DOHH2 (cell line): ENCODE data around the gene TGM3.

ENCODE experiments used
- H3F3A ChIP-seq: fragments of 200-600 bp; sonication (generic), shearing (Covaris generic); 2 replicates; pipeline ENCODE4 v1.6.0; 2016; ENCODE audit warnings: antibody characterized with exemption, mild to moderate bottlenecking; ENCODE audit not compliant: control insufficient read depth, insufficient read depth
- H3K27ac ChIP-seq: fragments of 200-600 bp; sonication (generic); 2 replicates; pipeline ENCODE4 v1.5.1; 2014; ENCODE audit warnings: low read depth, mild to moderate bottlenecking, low read length, moderate library complexity
- H3K27me3 ChIP-seq: fragments of 200-600 bp; sonication (generic); 2 replicates; pipeline ENCODE4 v1.6.1; 2014; ENCODE audit warnings: mild to moderate bottlenecking, low read length, mixed read lengths; ENCODE audit not compliant: control insufficient read depth
- H3K36me3 ChIP-seq: fragments of 200-600 bp; sonication (generic); 2 replicates; pipeline ENCODE4 v1.6.1; 2014; ENCODE audit warnings: mild to moderate bottlenecking, low read length, moderate library complexity, mixed read lengths; ENCODE audit not compliant: control insufficient read depth
- H3K4me1 ChIP-seq: fragments of 200-600 bp; sonication (generic); 2 replicates; pipeline ENCODE4 v1.6.1; 2014; ENCODE audit warnings: mild to moderate bottlenecking, low read length, mixed read lengths; ENCODE audit not compliant: control insufficient read depth
- H3K4me2 ChIP-seq: fragments of 200-600 bp; sonication (generic); 2 replicates; pipeline ENCODE4 v1.6.0; 2014; ENCODE audit warnings: mild to moderate bottlenecking, low read length, moderate library complexity
- H3K4me3 ChIP-seq: fragments of 200-600 bp; sonication (generic); 2 replicates; pipeline ENCODE4 v1.5.1; 2014; ENCODE audit warnings: mild to moderate bottlenecking, low read length, mixed read lengths
- H3K79me2 ChIP-seq: fragments of 200-600 bp; sonication (generic); 2 replicates; pipeline ENCODE4 v1.6.1; 2014; ENCODE audit warnings: mild to moderate bottlenecking, low read length, mixed read lengths; ENCODE audit not compliant: control insufficient read depth
- H3K9me2 ChIP-seq: fragments of 200-600 bp; sonication (generic); replicated peaks from 2 replicates; pipeline ENCODE4 v1.6.1; 2014; ENCODE audit warnings: mild to moderate bottlenecking, low read length, mixed read lengths; ENCODE audit not compliant: control insufficient read depth
- H3K9me3 ChIP-seq: fragments of 200-600 bp; sonication (generic); 2 replicates; pipeline ENCODE4 v1.6.1; 2014; ENCODE audit warnings: antibody characterized with exemption, low read length, mixed read lengths; ENCODE audit not compliant: control insufficient read depth, insufficient read depth
- H4K20me1 ChIP-seq: fragments of 200-600 bp; sonication (generic); 2 replicates; pipeline ENCODE4 v1.6.0; 2014; ENCODE audit warnings: low read depth, mild to moderate bottlenecking, antibody characterized with exemption, low read length, moderate library complexity; ENCODE audit not compliant: control insufficient read depth, insufficient read depth
- CTCF ChIP-seq: fragments of 200-600 bp; sonication (generic); IDR thresholded peaks from one replicate; pipeline ENCODE4 v1.5.1; 2014; ENCODE audit warnings: antibody characterized with exemption, mild to moderate bottlenecking, low read depth, low read length; ENCODE audit not compliant: poor library complexity, severe bottlenecking
- EZH2phosphoT487 ChIP-seq: fragments of 200-600 bp; sonication (generic); IDR thresholded peaks from 2 replicates; pipeline ENCODE4 v1.6.1; 2017; ENCODE audit warnings: borderline replicate concordance, mild to moderate bottlenecking, antibody characterized with exemption, low read length, moderate library complexity, mixed read lengths

The TGM3 gene

GRCh38 chr20:2364044-2364443 is 68.2 kb downstream of the TGM3 start:
- Histone ChIP-seq H3F3A (no peaks in the 10 kb centered on the region), H3K79me2 (no peaks in the 10 kb centered on the region), H3K9me2 (no peaks in the 10 kb centered on the region), H3K4me2 (no peak overlapping the region), H3K36me3 (no peaks in the 10 kb centered on the region), H3K4me1 (no peaks in the 10 kb centered on the region), H3K27ac (no peak overlapping the region), H3K9me3 (no peaks in the 10 kb centered on the region; the same call in 1 of the 2 replicates), H4K20me1 (no peaks in the 10 kb centered on the region), H3K27me3 (peaks cover 9% of the 10 kb centered on the region), H3K4me3 (no peak overlapping the region)
- TF ChIP-seq EZH2phosphoT487 (no peak), CTCF (no peak)

- Histone ChIP-seq H4K20me1 (no peaks in the 10 kb centered on the region), H3F3A (no peaks in the 10 kb centered on the region), H3K4me3 (no peak overlapping the region), H3K4me2 (no peak overlapping the region), H3K4me1 (no peaks in the 10 kb centered on the region), H3K27ac (no peak overlapping the region), H3K9me3 (no peaks in the 10 kb centered on the region; the same call in 1 of the 2 replicates), H3K36me3 (no peaks in the 10 kb centered on the region), H3K27me3 (peaks cover 9% of the 10 kb centered on the region), H3K79me2 (no peaks in the 10 kb centered on the region), H3K9me2 (no peaks in the 10 kb centered on the region)
- TF ChIP-seq EZH2phosphoT487, result no peak
- no peak for TF ChIP-seq CTCF
Observed at GRCh38 chr20:2365091-2365490, 69.3 kb downstream of the TGM3 start.

- Histone ChIP-seq H3K9me2 (no peaks in the 10 kb centered on the region), H3K4me2 (no peak overlapping the region), H3K4me1 (no peaks in the 10 kb centered on the region), H3F3A (no peaks in the 10 kb centered on the region), H3K36me3 (no peaks in the 10 kb centered on the region), H3K9me3 (no peaks in the 10 kb centered on the region; the same call in 1 of the 2 replicates), H3K79me2 (no peaks in the 10 kb centered on the region), H3K4me3 (no peak overlapping the region), H4K20me1 (no peaks in the 10 kb centered on the region), H3K27ac (no peak overlapping the region), H3K27me3 (peaks cover 9% of the 10 kb centered on the region)
- TF ChIP-seq CTCF, result no peak
- TF ChIP-seq EZH2phosphoT487, result no peak
Observed at GRCh38 chr20:2365666-2366065, 69.9 kb downstream of the TGM3 start.
